Measurements from ENCODE around the gene CDC7. TPM values are rescaled to one million over a fixed set of nuclear protein-coding genes. Genes with fewer than 3 reads are reported as not detected.
"Not testable (repeated sequence)": the region's sequence is repeated elsewhere in the genome, so short reads cannot be mapped to it uniquely, and the experiment has no call there.

Gene CDC7
- total and polyA plus RNA-seq, 4 donors, result 0.13 to 3.9 (median 1.2) TPM

DNA sequence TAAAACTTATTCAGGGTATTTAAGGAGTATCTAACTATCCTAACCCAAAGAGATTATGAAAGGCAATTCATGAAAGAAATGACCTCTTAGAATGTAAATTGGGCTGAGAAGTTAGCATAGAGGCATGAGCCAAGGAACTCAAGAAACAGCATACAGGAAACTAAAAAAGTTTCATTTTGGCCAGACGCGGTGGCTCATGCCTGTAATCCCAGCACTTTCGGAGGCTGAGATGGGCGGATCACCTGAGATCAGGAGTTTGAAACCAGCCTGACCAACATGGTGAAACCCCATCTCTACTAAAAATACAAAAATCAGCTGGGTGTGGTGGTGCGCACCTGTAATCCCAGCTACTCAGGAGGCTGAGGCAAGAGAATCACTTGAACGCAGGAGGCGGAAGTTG, 16.0 kb downstream of the CDC7 start:
- WGBS, 2 donors, result 91% methylated on average over 7 of the region's 7 CpGs
- intact Hi-C loops (cut with DNase I); H3K4me3 ChIP-seq (ENCODE audit: low read length in 2 of 2); H3K4me1 ChIP-seq (ENCODE audit: control insufficient read depth in 1 of 2, insufficient read depth in 2 of 2, low read length in 2 of 2); H3K9me3 ChIP-seq (ENCODE audit: control insufficient read depth, low read length); H3K36me3 ChIP-seq (ENCODE audit: control insufficient read depth in 1 of 2, insufficient read depth in 2 of 2, low read length in 1 of 2); ATAC-seq (ENCODE audit: low FRiP score); H3K27me3 ChIP-seq (ENCODE audit: control insufficient read depth in 1 of 2, insufficient read depth in 2 of 2, low read length in 1 of 2); H3K27ac ChIP-seq (ENCODE audit: low read depth in 1 of 2, low read length in 2 of 2); DNase-seq: not testable (repeated sequence)

DNA sequence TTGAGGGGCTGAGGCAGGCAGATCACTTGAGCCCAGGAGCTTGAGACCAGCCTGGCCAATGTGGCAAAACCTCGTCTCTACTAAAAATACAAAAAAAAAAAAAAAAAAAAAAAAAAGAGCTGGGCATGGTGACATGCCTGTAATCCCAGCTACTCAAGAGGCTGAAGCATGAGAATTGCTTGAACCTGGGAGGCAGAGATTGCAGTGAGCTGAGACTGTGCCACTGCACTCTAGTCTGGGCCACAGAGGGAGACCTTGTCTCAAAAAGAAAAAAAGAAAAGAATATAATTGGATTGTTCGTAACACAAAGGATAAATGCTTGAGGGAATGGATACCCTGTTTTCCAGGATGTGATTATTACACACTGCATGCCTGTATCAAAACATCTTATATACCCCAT, 18.5 kb downstream of the CDC7 start:
- ATAC-seq (ENCODE audit: low FRiP score); H3K4me1 ChIP-seq (ENCODE audit: control insufficient read depth in 1 of 2, insufficient read depth in 2 of 2, low read length in 2 of 2); DNase-seq; H3K27me3 ChIP-seq (ENCODE audit: control insufficient read depth in 1 of 2, insufficient read depth in 2 of 2, low read length in 1 of 2); H3K4me3 ChIP-seq (ENCODE audit: low read length in 2 of 2); H3K27ac ChIP-seq (ENCODE audit: low read depth in 1 of 2, low read length in 2 of 2); H3K36me3 ChIP-seq (ENCODE audit: control insufficient read depth in 1 of 2, insufficient read depth in 2 of 2, low read length in 1 of 2); H3K9me3 ChIP-seq (ENCODE audit: control insufficient read depth, low read length); intact Hi-C loops (cut with DNase I): not testable (repeated sequence)
- WGBS, 2 donors, result 34 to 40% methylated on average over 2 of the region's 2 CpGs

DNA sequence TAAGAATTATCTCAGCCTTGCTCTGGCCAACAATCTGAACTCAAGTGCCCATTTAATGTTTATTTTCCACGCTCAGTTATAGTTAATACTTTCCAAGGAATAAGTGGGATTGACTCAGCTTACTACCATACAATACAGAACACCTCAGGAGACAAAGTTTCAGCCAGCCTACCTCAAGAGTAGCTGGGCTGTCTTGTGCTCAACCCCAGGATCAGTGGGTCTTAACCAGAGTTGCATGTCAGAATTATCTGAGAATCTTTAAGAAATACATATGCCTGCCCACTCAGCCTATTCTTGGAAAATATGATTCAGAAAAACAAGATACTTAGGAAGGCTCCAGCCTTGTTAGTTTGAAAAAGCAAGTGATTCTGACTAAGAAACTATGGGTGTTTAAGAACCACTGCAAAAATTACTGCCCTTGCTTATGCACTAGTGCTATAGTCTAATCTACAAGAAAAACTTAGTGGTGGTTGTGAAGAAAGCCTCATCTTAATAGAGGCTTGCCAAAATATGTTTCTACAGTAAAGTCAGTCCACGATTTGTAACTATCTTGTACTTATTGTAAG, 20.4 kb downstream of the CDC7 start:
- no peak for DNase-seq
- no peaks in the 10 kb centered on the region for H3K4me1 ChIP-seq (ENCODE audit: control insufficient read depth in 1 of 2, insufficient read depth in 2 of 2, low read length in 2 of 2)
- WGBS, 2 donors, result 38 to 61% methylated on average over 2 of the region's 2 CpGs
- ATAC-seq (ENCODE audit: low FRiP score), result no peak
- no peaks in the 10 kb centered on the region for H3K27me3 ChIP-seq (ENCODE audit: control insufficient read depth in 1 of 2, insufficient read depth in 2 of 2, low read length in 1 of 2)
- H3K9me3 ChIP-seq (ENCODE audit: control insufficient read depth, low read length), result no peaks in the 10 kb centered on the region
- H3K4me3 ChIP-seq (ENCODE audit: low read length in 2 of 2), result no peak overlapping the region
- no peak overlapping the region for H3K27ac ChIP-seq (ENCODE audit: low read depth in 1 of 2, low read length in 2 of 2)
- H3K36me3 ChIP-seq (ENCODE audit: control insufficient read depth in 1 of 2, insufficient read depth in 2 of 2, low read length in 1 of 2), result no peaks in the 10 kb centered on the region
- intact Hi-C loops (cut with DNase I), result no loop called here

DNA sequence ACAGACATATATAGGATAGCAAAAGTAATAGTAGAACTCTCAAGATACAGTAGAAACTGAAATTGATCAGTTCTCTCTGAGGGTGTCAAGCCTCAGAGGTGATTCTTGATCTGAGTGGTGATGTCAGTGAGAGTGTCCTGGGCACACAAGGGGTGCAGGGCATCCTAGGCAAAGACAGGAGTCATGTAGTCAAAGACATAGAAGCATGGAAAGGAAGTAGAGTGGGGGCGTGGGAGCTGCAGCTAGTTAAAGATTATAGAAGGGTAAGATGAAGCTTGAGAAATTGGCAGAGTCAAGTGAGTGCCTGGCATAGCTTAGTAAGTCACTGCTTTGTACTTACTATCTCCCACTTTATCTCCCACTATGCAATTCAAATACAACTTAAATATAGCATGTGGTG, 22.8 kb downstream of the CDC7 start:
- no peaks in the 10 kb centered on the region for H3K9me3 ChIP-seq (ENCODE audit: control insufficient read depth, low read length)
- intact Hi-C loops (cut with DNase I), result no loop called here
- ATAC-seq (ENCODE audit: low FRiP score), result no peak
- DNase-seq, result no peak
- no peaks in the 10 kb centered on the region for H3K27me3 ChIP-seq (ENCODE audit: control insufficient read depth in 1 of 2, insufficient read depth in 2 of 2, low read length in 1 of 2)
- H3K27ac ChIP-seq (ENCODE audit: low read depth in 1 of 2, low read length in 2 of 2), result no peak overlapping the region
- H3K4me3 ChIP-seq (ENCODE audit: low read length in 2 of 2), result no peak overlapping the region
- no peaks in the 10 kb centered on the region for H3K36me3 ChIP-seq (ENCODE audit: control insufficient read depth in 1 of 2, insufficient read depth in 2 of 2, low read length in 1 of 2)
- H3K4me1 ChIP-seq (ENCODE audit: control insufficient read depth in 1 of 2, insufficient read depth in 2 of 2, low read length in 2 of 2), result no peaks in the 10 kb centered on the region
- 74 to 81% methylated on average over 1 of the region's 1 CpG for WGBS, 2 donors

DNA sequence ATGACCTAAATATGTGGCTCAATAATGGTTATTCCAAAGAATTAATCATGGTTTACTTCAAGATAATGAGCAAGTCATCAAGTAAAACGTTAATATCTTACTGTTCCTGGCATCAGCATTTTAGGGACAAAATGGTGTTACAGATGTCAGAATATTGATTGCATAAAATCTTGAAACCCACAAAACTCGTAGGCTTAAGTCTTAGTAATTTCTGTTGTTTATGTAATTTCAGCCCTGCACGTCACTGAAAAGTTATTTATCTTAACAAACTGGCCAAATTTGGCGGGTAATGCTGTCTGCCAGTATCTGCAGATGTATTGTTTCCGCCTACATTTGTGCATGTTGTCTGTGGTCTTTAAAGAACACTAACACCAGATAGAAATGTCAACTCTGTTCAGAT, 25.8 kb downstream of the CDC7 start:
- no peaks in the 10 kb centered on the region for H3K36me3 ChIP-seq (ENCODE audit: control insufficient read depth in 1 of 2, insufficient read depth in 2 of 2, low read length in 1 of 2)
- H3K4me1 ChIP-seq (ENCODE audit: control insufficient read depth in 1 of 2, insufficient read depth in 2 of 2, low read length in 2 of 2), result no peaks in the 10 kb centered on the region
- 42 to 57% methylated on average over 5 of the region's 5 CpGs for WGBS, 2 donors
- DNase-seq (no peak), ATAC-seq (ENCODE audit: low FRiP score) (no peak)
- H3K27ac ChIP-seq (ENCODE audit: low read depth in 1 of 2, low read length in 2 of 2), result no peak overlapping the region
- no peaks in the 10 kb centered on the region for H3K9me3 ChIP-seq (ENCODE audit: control insufficient read depth, low read length)
- H3K27me3 ChIP-seq (ENCODE audit: control insufficient read depth in 1 of 2, insufficient read depth in 2 of 2, low read length in 1 of 2), result no peaks in the 10 kb centered on the region
- intact Hi-C loops (cut with DNase I), result no loop called here
- no peak overlapping the region for H3K4me3 ChIP-seq (ENCODE audit: low read length in 2 of 2)

DNA sequence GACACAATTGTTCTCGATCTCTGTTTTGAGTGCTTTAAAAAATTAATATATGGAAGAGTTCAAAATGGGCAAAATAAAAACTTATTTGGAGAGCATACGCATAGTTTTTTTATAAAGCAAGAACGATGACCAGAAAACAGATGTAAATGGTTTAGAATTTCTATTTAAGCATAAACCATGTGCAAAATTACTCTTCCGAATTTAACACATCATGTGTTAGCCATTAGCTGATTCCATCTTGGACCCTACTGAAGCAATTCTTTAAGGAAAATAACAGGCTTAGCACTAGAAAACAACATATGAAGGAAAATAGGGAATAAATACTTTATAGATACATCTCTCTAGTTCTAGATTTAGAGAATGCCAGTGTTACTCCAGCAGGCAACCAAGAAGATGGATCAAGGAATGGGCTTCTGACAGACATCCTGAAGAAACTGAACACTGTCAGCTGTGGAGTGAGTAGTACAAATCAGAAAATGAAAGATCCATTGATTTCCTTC, 26.7 kb downstream of the CDC7 start:
- Histone ChIP-seq H3K4me3 (ENCODE audit: low read length in 2 of 2) (no peak overlapping the region), H3K4me1 (ENCODE audit: control insufficient read depth in 1 of 2, insufficient read depth in 2 of 2, low read length in 2 of 2) (no peaks in the 10 kb centered on the region), H3K9me3 (ENCODE audit: control insufficient read depth, low read length) (no peaks in the 10 kb centered on the region), H3K27ac (ENCODE audit: low read depth in 1 of 2, low read length in 2 of 2) (no peak overlapping the region), H3K27me3 (ENCODE audit: control insufficient read depth in 1 of 2, insufficient read depth in 2 of 2, low read length in 1 of 2) (no peaks in the 10 kb centered on the region), H3K36me3 (ENCODE audit: control insufficient read depth in 1 of 2, insufficient read depth in 2 of 2, low read length in 1 of 2) (no peaks in the 10 kb centered on the region)
- intact Hi-C loops (cut with DNase I), result no loop called here
- ATAC-seq (ENCODE audit: low FRiP score), result no peak
- 91 to 93% methylated on average over 4 of the region's 4 CpGs for WGBS, 2 donors
- DNase-seq, result no peak

DNA sequence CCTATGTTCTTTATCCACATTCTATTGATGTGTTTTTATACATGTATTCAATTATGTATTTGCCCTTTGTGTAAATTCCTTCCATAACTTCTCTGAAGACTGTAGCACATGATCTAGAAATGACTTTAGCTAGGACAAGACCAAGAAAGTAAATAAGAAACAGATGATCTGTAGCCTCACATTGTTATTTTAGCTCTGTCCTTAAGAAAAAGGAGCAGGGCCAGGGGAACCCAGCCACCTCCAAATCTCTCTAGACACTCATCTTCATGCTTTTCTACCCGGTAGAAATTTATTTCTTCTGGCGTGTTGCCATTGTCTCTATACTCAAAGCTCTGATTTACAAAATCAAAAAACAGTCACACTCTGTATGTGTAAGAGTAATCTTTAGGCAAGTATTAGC, 27.1 kb downstream of the CDC7 start:
- WGBS, 2 donors, result 37 to 47% methylated on average over 2 of the region's 2 CpGs
- H3K27ac ChIP-seq (ENCODE audit: low read depth in 1 of 2, low read length in 2 of 2), result no peak overlapping the region

DNA sequence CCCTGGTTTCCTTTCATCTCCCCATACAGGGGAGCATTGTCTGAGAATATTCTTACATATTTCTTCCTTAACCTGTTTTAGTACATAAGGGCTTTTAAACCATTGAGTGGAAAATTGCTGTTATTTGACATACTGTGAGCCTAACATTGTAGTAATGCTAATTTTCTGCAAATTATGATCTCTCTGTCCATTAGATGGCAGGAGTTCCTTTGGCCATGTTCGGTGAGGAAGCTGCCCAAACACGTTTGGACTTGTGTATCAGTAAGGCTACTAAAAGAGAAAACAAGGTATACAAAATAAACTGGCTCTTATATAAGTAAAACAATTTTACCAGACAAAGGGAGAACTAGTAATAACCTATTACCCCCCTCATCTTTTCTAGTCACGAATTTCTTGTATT, 29.2 kb downstream of the CDC7 start:
- ATAC-seq (ENCODE audit: low FRiP score) (no peak), DNase-seq (no peak)
- Histone ChIP-seq H3K27ac (ENCODE audit: low read depth in 1 of 2, low read length in 2 of 2) (no peak overlapping the region), H3K4me3 (ENCODE audit: low read length in 2 of 2) (no peak overlapping the region), H3K36me3 (ENCODE audit: control insufficient read depth in 1 of 2, insufficient read depth in 2 of 2, low read length in 1 of 2) (no peaks in the 10 kb centered on the region), H3K27me3 (ENCODE audit: control insufficient read depth in 1 of 2, insufficient read depth in 2 of 2, low read length in 1 of 2) (no peaks in the 10 kb centered on the region), H3K9me3 (ENCODE audit: control insufficient read depth, low read length) (no peaks in the 10 kb centered on the region), H3K4me1 (ENCODE audit: control insufficient read depth in 1 of 2, insufficient read depth in 2 of 2, low read length in 2 of 2) (no peaks in the 10 kb centered on the region)
- WGBS, 2 donors, result 54 to 57% methylated on average over 3 of the region's 3 CpGs
- intact Hi-C loops (cut with DNase I), result loop anchor here (5.0 kb wide), 2 partner anchors 392 to 397 kb away; no protein-coding TSS in a partner anchor

More for the DNA sequence above, 27.1 kb downstream of the CDC7 start:
- Histone ChIP-seq H3K4me3 (ENCODE audit: low read length in 2 of 2) (no peak overlapping the region), H3K9me3 (ENCODE audit: control insufficient read depth, low read length) (no peaks in the 10 kb centered on the region), H3K36me3 (ENCODE audit: control insufficient read depth in 1 of 2, insufficient read depth in 2 of 2, low read length in 1 of 2) (no peaks in the 10 kb centered on the region), H3K27me3 (ENCODE audit: control insufficient read depth in 1 of 2, insufficient read depth in 2 of 2, low read length in 1 of 2) (no peaks in the 10 kb centered on the region), H3K4me1 (ENCODE audit: control insufficient read depth in 1 of 2, insufficient read depth in 2 of 2, low read length in 2 of 2) (no peaks in the 10 kb centered on the region)
- intact Hi-C loops (cut with DNase I), result no loop called here
- ATAC-seq (ENCODE audit: low FRiP score) (no peak), DNase-seq (no peak)

DNA sequence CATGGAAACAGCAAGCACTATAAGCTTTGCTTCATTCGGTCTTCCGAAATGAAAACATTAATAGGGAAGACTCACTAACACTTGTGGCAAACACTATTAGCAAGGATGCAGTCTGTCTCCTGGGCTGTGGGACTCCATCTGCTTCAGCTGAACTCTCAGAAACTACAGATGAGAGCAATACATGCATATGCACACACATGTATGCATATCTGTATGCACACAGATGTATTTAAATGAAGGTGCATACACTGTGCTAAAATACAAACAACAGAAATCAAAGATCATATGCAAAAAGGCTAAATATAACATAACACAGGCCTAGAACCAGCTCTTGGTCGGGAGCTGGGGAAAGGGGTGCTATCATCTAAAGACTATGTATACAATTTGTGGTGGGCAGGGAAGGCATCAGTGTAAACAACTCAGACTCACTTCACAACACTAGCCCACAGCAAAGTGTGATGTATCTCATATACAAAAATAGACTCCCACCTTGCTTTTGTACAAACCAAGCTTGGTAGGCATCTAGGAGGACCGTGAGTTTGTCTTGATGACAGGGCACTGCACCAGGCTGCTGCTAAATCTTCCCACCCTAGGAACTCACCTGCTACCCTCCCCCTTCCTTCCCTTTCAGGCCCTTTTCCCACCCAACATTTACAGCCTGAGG, 32.8 kb downstream of the CDC7 start:
- WGBS, 2 donors, result 90 to 92% methylated on average over 4 of the region's 4 CpGs
- intact Hi-C loops (cut with DNase I), result loop anchor here (5.0 kb wide), 2 partner anchors 389 to 394 kb away; no protein-coding TSS in a partner anchor
- Histone ChIP-seq H3K27ac (ENCODE audit: low read depth in 1 of 2, low read length in 2 of 2) (no peak overlapping the region), H3K4me3 (ENCODE audit: low read length in 2 of 2) (no peak overlapping the region), H3K27me3 (ENCODE audit: control insufficient read depth in 1 of 2, insufficient read depth in 2 of 2, low read length in 1 of 2) (no peaks in the 10 kb centered on the region), H3K36me3 (ENCODE audit: control insufficient read depth in 1 of 2, insufficient read depth in 2 of 2, low read length in 1 of 2) (no peaks in the 10 kb centered on the region), H3K4me1 (ENCODE audit: control insufficient read depth in 1 of 2, insufficient read depth in 2 of 2, low read length in 2 of 2) (no peaks in the 10 kb centered on the region), H3K9me3 (ENCODE audit: control insufficient read depth, low read length) (no peaks in the 10 kb centered on the region)
- DNase-seq (no peak), ATAC-seq (ENCODE audit: low FRiP score) (no peak)

Data from aorta (tissue), 5 donors.